ENCODE results near the gene TRABD2B.

GRCh38 chr1:47962750-47963492 lies 34.3 kb downstream of the TRABD2B start:
- TF ChIP-seq CTCF (IDR thresholded peaks at IDR 0.05 in 4 of 5, conservative IDR thresholded peaks at IDR 0.05 in 1 of 5) (no peak), POLR2A (IDR thresholded peaks at IDR 0.05) (no peak)
